Bronchial epithelial cell (primary cell): ENCODE results near the gene NPHS1. TPM values are rescaled to one million over a fixed set of nuclear protein-coding genes. Genes with fewer than 3 reads are reported as not detected.

Experiments
- DNase-seq: peaks from one replicate; pipeline ENCODE4 v3.0.0-alpha.2; 2010; ENCODE audit warnings: low read depth
- FAIRE-seq: peaks from 2 replicates; lab custom pipeline; 2011; peaks lifted over from hg19 to GRCh38; lab: Jason Lieb, UNC
- H3K27me3 ChIP-seq: 2 replicates; pipeline ENCODE4 v1.5.1; 2011; ENCODE audit warnings: low read length; ENCODE audit not compliant: control insufficient read depth, insufficient read depth
- H3K36me3 ChIP-seq: 2 replicates; pipeline ENCODE4 v1.5.1; 2011; ENCODE audit warnings: low read length; ENCODE audit not compliant: control insufficient read depth, insufficient read depth
- H3K4me3 ChIP-seq: 2 replicates; pipeline ENCODE4 v1.5.1; 2011; ENCODE audit warnings: mild to moderate bottlenecking, low read depth, low read length, control low read depth
- CTCF ChIP-seq: IDR thresholded peaks from 2 replicates; pipeline ENCODE4 v1.5.1; 2011; ENCODE audit warnings: mild to moderate bottlenecking, moderate library complexity, low read length, control low read depth, inconsistent platforms; ENCODE audit not compliant: insufficient read depth, severe bottlenecking
- total RNA-seq: library from RNA; depleted of rRNA; stranded (reverse); fragments of >200 nt; gene quantifications from 2 replicates; pipeline ENCODE4 v1.2.1, GENCODE V29; 2014

The NPHS1 gene
- total RNA-seq, 1 donor from 2014 or later: not detected

GRCh38 chr19:35807633-35808032 lies 44.7 kb downstream of the NPHS1 start:
- no peaks in the 10 kb centered on the region for H3K36me3 ChIP-seq
- TF ChIP-seq CTCF: no peak
- H3K27me3 ChIP-seq: no peaks in the 10 kb centered on the region
- H3K4me3 ChIP-seq: no peak overlapping the region
- DNase-seq (no peak), FAIRE-seq (no peak)

- H3K4me3 ChIP-seq: no peak overlapping the region
- TF ChIP-seq CTCF: no peak
- DNase-seq: no peak
- FAIRE-seq: no peak
- H3K27me3 ChIP-seq: no peaks in the 10 kb centered on the region
- no peaks in the 10 kb centered on the region for H3K36me3 ChIP-seq
Observed at GRCh38 chr19:35806597-35806996, 45.7 kb downstream of the NPHS1 start.

GRCh38 chr19:35805526-35806102 lies 46.7 kb downstream of the NPHS1 start:
- Histone ChIP-seq H3K27me3 (no peaks in the 10 kb centered on the region), H3K4me3 (no peak overlapping the region), H3K36me3 (no peaks in the 10 kb centered on the region)
- DNase-seq (no peak), FAIRE-seq (no peak)
- no peak for TF ChIP-seq CTCF

GRCh38 chr19:35801828-35802227 lies 50.5 kb downstream of the NPHS1 start:
- DNase-seq (no peak), FAIRE-seq (no peak)
- peaks cover 5% of the 10 kb centered on the region for H3K27me3 ChIP-seq
- TF ChIP-seq CTCF: no peak
- no peak overlapping the region for H3K4me3 ChIP-seq
- no peaks in the 10 kb centered on the region for H3K36me3 ChIP-seq

GRCh38 chr19:35797663-35798062 lies 54.6 kb downstream of the NPHS1 start:
- FAIRE-seq (no peak), DNase-seq (no peak)

More at GRCh38 chr19:35797663-35798062, 54.6 kb downstream of the NPHS1 start:
- H3K4me3 ChIP-seq: no peak overlapping the region
- H3K36me3 ChIP-seq: no peaks in the 10 kb centered on the region
- TF ChIP-seq CTCF: no peak
- peaks cover 11% of the 10 kb centered on the region for H3K27me3 ChIP-seq
